AG09319 (cell line): ENCODE measurements around the gene SATB1.

Experiments used
- DNase-seq: peaks from one replicate; pipeline ENCODE4 v3.0.0-alpha.2; 2010; ENCODE audit warnings: low read depth; ENCODE audit errors: extremely low read depth
- TF ChIP-seq, protein P1 (sequence below): IDR thresholded peaks from 2 replicates; pipeline ENCODE4 v1.5.1; 2011; ENCODE audit warnings: low read depth, mild to moderate bottlenecking, inconsistent platforms, low read length, moderate library complexity

Gene SATB1

DNA sequence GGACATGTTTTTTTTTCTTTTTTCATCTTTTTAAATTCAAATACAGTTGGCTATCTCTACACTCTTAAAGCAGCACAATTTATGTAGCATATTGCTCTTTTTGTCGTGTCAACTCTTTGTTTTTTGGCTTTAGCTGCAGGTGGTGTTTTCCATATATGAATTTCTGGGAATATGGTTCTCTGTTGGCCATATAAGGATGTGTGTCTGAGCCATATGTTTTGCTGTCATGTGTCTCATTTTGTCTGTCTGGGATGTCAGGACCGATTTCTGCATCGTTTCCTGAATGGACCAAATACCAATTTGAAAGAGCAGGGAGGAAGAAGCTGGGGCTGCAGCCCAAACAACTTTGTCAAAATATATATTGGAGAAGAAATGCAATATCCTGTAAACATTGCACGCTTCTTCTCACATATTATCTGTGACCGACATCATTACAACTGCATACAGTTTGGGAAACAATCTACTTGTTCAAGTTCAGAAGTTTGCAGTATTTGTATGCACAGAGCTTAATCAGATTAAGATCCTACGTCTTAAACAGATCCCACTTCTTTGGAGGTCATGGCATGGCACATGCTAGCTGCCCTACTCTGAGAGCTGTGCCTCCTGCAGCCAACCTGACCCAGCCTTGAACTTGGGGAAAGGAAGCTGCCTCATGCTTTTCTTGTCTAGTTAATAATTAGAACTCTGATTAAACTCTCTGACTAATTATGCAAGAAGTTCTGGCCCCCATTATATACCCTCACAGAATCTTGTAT lies 4.0 kb upstream of the SATB1 start:
- TF ChIP-seq, protein P1, sequence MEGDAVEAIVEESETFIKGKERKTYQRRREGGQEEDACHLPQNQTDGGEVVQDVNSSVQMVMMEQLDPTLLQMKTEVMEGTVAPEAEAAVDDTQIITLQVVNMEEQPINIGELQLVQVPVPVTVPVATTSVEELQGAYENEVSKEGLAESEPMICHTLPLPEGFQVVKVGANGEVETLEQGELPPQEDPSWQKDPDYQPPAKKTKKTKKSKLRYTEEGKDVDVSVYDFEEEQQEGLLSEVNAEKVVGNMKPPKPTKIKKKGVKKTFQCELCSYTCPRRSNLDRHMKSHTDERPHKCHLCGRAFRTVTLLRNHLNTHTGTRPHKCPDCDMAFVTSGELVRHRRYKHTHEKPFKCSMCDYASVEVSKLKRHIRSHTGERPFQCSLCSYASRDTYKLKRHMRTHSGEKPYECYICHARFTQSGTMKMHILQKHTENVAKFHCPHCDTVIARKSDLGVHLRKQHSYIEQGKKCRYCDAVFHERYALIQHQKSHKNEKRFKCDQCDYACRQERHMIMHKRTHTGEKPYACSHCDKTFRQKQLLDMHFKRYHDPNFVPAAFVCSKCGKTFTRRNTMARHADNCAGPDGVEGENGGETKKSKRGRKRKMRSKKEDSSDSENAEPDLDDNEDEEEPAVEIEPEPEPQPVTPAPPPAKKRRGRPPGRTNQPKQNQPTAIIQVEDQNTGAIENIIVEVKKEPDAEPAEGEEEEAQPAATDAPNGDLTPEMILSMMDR = no peak
- DNase-seq = no peak

DNA sequence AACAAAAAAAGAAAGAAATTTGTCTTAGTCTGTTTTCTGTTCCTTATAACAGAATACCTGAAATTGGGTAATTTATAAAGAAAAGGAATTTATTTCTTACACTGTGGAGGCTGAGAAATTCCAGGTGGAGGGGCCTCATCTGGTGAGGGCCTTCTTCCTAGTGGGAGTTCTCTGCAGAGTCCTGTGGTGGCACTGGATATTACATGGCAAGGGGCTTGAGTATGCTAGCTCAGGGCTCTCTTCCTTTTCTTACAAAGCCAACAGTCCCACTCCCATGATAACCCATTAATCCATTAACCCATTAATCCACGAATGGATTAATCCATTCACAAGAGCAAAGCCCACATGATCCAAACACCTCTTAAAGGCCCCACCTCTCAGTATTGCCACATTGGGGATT lies 2.9 kb upstream of the SATB1 start:
- DNase-seq = no peak
- TF ChIP-seq, protein P1 = no peak

GRCh38 chr3:18426597-18427193 lies 1.6 kb upstream of the SATB1 start:
- no peak for DNase-seq
- TF ChIP-seq, protein P1 = no peak

DNA sequence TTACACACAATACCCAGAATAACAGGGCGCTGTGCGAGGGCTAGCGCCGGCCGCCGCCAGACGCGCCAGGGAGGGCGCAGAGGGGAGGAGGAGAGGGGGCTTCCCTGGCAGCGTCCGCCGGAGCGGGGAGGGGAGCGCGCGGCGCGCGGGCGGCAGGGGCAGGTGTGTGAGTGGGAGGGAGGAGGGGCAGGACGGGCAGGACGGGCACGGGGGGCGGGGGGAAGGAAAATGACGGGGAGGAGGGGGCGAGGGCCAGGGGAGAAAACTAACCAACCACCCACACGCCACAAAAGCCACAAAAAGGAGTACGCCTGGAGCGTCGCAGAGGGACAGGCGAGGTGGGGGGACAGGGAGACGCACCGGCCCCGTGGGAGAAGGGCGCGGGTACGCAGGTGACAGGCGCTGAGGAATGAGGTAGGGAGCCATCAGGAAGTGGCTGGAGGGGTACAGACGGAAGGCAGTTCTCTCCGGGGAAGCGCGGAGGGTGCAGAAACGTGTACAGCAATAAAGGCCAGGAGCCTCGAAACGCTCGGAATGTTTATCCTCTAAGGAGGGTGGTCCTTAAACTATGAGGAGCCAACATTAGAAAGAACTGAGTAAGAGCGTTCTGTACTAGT lies 610 bp upstream of the SATB1 start:
- TF ChIP-seq, protein P1 = no peak
- no peak for DNase-seq

GRCh38 chr3:18424213-18424728 lies 868 bp downstream of the SATB1 start:
- TF ChIP-seq, protein P1 = no peak
- no peak for DNase-seq

- no peak for DNase-seq
- TF ChIP-seq, protein P1 = no peak
Observed at GRCh38 chr3:18423401-18424212, 1.5 kb downstream of the SATB1 start.
